Inflammatory macrophage treated with lipopolysaccharide for 1 hour (primary cell): ENCODE data around the gene EXOC6.

Experiments
- DNase-seq, 2 donors: peaks; one replicate each; pipeline ENCODE4 v3.0.0-alpha.2; 2020 to 2022

EXOC6 gene

GRCh38 chr10:92834986-92835385 lies 13.3 kb upstream of the EXOC6 start:
- no peak for DNase-seq

GRCh38 chr10:92837456-92837855 lies 10.9 kb upstream of the EXOC6 start:
- DNase-seq: no peak

GRCh38 chr10:92839191-92840085 lies 8.9 kb upstream of the EXOC6 start:
- DNase-seq: peak; percentile 35 to 74

- DNase-seq: no peak
These were observed 3.6 kb upstream of the EXOC6 start for GRCh38 chr10:92844746-92845145.

- DNase-seq: peak; percentile 63 to 64
These were observed 2.4 kb upstream of the EXOC6 start for GRCh38 chr10:92845921-92846320.

GRCh38 chr10:92846344-92846743 lies 2.0 kb upstream of the EXOC6 start:
- no peak for DNase-seq

GRCh38 chr10:92846854-92847201 lies 1.5 kb upstream of the EXOC6 start:
- DNase-seq: no peak

GRCh38 chr10:92847202-92847864 lies 987 bp upstream of the EXOC6 start:
- peak in 1 of 2 donors; percentile 22 for DNase-seq

GRCh38 chr10:92848037-92848440 lies 281 bp upstream of the EXOC6 start:
- peak in 1 of 2 donors; percentile 15 for DNase-seq

GRCh38 chr10:92849234-92849525 lies 860 bp downstream of the EXOC6 start:
- peak in 1 of 2 donors; percentile 18 for DNase-seq

- DNase-seq: no peak
These were observed 1.3 kb downstream of the EXOC6 start for GRCh38 chr10:92849576-92850090.

GRCh38 chr10:92850185-92850584 lies 1.9 kb downstream of the EXOC6 start:
- peak; percentile 51 to 59 for DNase-seq

GRCh38 chr10:92851003-92851402 lies 2.7 kb downstream of the EXOC6 start:
- DNase-seq: no peak

GRCh38 chr10:92855560-92855959 lies 7.2 kb downstream of the EXOC6 start:
- DNase-seq: no peak

GRCh38 chr10:92857904-92858514 lies 9.7 kb downstream of the EXOC6 start:
- no peak for DNase-seq

- no peak for DNase-seq
These were observed 18.9 kb downstream of the EXOC6 start for GRCh38 chr10:92867235-92867634.

GRCh38 chr10:92868036-92868435 lies 19.7 kb downstream of the EXOC6 start:
- DNase-seq: no peak

- no peak for DNase-seq
These were observed 20.2 kb downstream of the EXOC6 start for GRCh38 chr10:92868557-92868956.

- DNase-seq: no peak
These were observed 24.7 kb downstream of the EXOC6 start for GRCh38 chr10:92873029-92873428.

- no peak for DNase-seq
These were observed 28.3 kb downstream of the EXOC6 start for GRCh38 chr10:92876509-92877036.

GRCh38 chr10:92880233-92880861 lies 32.0 kb downstream of the EXOC6 start:
- DNase-seq: peak; percentile 26 to 81

GRCh38 chr10:92880917-92881316 lies 32.6 kb downstream of the EXOC6 start:
- DNase-seq: peak in 1 of 2 donors; percentile 4

GRCh38 chr10:92886334-92886961 lies 38.1 kb downstream of the EXOC6 start:
- no peak for DNase-seq
